GM12891 (cell line): ENCODE measurements around the gene CHMP4A.

Source experiments
- POLR2A ChIP-seq: IDR thresholded peaks from 2 replicates; pipeline ENCODE4 v1.6.1; 2011; ENCODE audit warnings: low read depth, low read length, control low read depth
- POLR2AphosphoS5 ChIP-seq: IDR thresholded peaks from 2 replicates; pipeline ENCODE4 v1.6.1; 2011; ENCODE audit warnings: low read depth, low read length, control low read depth
- POU2F2 ChIP-seq: IDR thresholded peaks from 2 replicates; pipeline ENCODE4 v1.6.1; 2011; ENCODE audit warnings: low read depth, mild to moderate bottlenecking, control low read depth, low read length, moderate library complexity
- TAF1 ChIP-seq: IDR thresholded peaks from 2 replicates; pipeline ENCODE4 v1.6.1; 2011; ENCODE audit warnings: low read depth, low read length, control low read depth

- TF ChIP-seq POU2F2 = no peak
- TF ChIP-seq POLR2AphosphoS5 = no peak
- no peak for TF ChIP-seq POLR2A
- TF ChIP-seq TAF1 = no peak
These were observed 19.0 kb downstream of the CHMP4A start for GRCh38 chr14:24194186-24194872.
